Measurements from ENCODE around the gene TULP3. TPM values are rescaled to one million over a fixed set of nuclear protein-coding genes. Genes with fewer than 3 reads are reported as not detected.

The TULP3 gene
- total RNA-seq, 1 experiment from 2014 or later, result 54.6 TPM

GRCh38 chr12:2895511-2895910, 4.8 kb downstream of the TULP3 start:
- ChIA-PET POLR2A (ENCODE audit: unreplicated experiment) (no interaction called here), CTCF (no interaction called here)
- Histone ChIP-seq H3K9me3 (ENCODE audit: insufficient read depth, low read depth) (no peaks in the 10 kb centered on the region), H3K79me2 (ENCODE audit: low read depth) (peaks cover 60% of the 10 kb centered on the region), H4K20me1 (ENCODE audit: insufficient read depth) (peaks cover 2% of the 10 kb centered on the region), H3K36me3 (ENCODE audit: low read depth) (no peaks in the 10 kb centered on the region), H3K4me1 (replicated peaks; ENCODE audit: insufficient read depth) (peaks cover 42% of the 10 kb centered on the region), H3F3A (ENCODE audit: insufficient read depth, low read depth) (peaks cover 24% of the 10 kb centered on the region), H3K4me2 (peak overlapping the region; percentile 21), H3K4me3 (no peak overlapping the region), H3K9me2 (ENCODE audit: insufficient read depth) (no peaks in the 10 kb centered on the region), H3K27me3 (ENCODE audit: insufficient read depth, low read depth) (no peaks in the 10 kb centered on the region), H2AFZ (no peak overlapping the region), H3K27ac (peak overlapping the region; percentile 73)
- BruUV-seq (replicated peaks), result no TSS peak
- intact Hi-C loops (cut with micrococcal nuclease; ENCODE audit: unreplicated experiment), result no loop called here
- DNase-seq, result peak in 1 of 2 experiments; percentile 80
- TF ChIP-seq, protein P1, sequence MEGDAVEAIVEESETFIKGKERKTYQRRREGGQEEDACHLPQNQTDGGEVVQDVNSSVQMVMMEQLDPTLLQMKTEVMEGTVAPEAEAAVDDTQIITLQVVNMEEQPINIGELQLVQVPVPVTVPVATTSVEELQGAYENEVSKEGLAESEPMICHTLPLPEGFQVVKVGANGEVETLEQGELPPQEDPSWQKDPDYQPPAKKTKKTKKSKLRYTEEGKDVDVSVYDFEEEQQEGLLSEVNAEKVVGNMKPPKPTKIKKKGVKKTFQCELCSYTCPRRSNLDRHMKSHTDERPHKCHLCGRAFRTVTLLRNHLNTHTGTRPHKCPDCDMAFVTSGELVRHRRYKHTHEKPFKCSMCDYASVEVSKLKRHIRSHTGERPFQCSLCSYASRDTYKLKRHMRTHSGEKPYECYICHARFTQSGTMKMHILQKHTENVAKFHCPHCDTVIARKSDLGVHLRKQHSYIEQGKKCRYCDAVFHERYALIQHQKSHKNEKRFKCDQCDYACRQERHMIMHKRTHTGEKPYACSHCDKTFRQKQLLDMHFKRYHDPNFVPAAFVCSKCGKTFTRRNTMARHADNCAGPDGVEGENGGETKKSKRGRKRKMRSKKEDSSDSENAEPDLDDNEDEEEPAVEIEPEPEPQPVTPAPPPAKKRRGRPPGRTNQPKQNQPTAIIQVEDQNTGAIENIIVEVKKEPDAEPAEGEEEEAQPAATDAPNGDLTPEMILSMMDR (conservative IDR thresholded peaks at IDR 0.05), result no peak
- no peak for TF ChIP-seq EZH2 (IDR thresholded peaks at IDR 0.05; ENCODE audit: low read depth)

DNA sequence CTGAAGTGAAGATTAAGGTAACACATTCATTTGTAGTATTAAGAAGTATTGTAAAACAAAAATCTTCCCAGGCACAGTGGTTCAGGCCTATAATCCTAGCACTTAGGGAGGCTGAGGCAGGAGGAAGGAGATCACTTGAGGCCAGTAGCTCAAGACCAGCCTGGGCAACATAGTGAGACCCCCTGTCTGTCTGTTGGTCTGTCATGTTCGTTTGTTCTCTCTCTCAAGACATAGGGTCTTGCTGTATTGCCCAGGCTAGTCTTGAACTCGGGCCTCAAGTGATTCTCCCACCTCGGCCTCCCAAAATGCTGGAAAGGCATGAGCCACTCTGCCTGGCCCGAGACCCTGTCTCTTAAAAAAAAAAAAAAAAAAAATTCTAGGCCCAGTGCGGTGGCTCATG, 6.7 kb downstream of the TULP3 start:
- Histone ChIP-seq H3K4me1 (replicated peaks; ENCODE audit: insufficient read depth) (peaks cover 32% of the 10 kb centered on the region), H3K79me2 (ENCODE audit: low read depth) (peaks cover 67% of the 10 kb centered on the region), H3K9me2 (ENCODE audit: insufficient read depth) (no peaks in the 10 kb centered on the region), H3K9me3 (ENCODE audit: insufficient read depth, low read depth) (no peaks in the 10 kb centered on the region), H2AFZ (no peak overlapping the region), H3F3A (ENCODE audit: insufficient read depth, low read depth) (peaks cover 20% of the 10 kb centered on the region), H3K4me3 (no peak overlapping the region), H3K27ac (no peak overlapping the region), H3K4me2 (no peak overlapping the region), H4K20me1 (ENCODE audit: insufficient read depth) (peaks cover 13% of the 10 kb centered on the region), H3K27me3 (ENCODE audit: insufficient read depth, low read depth) (no peaks in the 10 kb centered on the region), H3K36me3 (ENCODE audit: low read depth) (no peaks in the 10 kb centered on the region)
- TF ChIP-seq EZH2 (IDR thresholded peaks at IDR 0.05; ENCODE audit: low read depth), result no peak
- TF ChIP-seq, protein P1 (conservative IDR thresholded peaks at IDR 0.05), result no peak
- ChIA-PET CTCF (no interaction called here), POLR2A (ENCODE audit: unreplicated experiment) (no interaction called here)
- DNase-seq, result no peak
- intact Hi-C loops (cut with micrococcal nuclease; ENCODE audit: unreplicated experiment), result no loop called here
- no TSS peak for BruUV-seq (replicated peaks)

DNA sequence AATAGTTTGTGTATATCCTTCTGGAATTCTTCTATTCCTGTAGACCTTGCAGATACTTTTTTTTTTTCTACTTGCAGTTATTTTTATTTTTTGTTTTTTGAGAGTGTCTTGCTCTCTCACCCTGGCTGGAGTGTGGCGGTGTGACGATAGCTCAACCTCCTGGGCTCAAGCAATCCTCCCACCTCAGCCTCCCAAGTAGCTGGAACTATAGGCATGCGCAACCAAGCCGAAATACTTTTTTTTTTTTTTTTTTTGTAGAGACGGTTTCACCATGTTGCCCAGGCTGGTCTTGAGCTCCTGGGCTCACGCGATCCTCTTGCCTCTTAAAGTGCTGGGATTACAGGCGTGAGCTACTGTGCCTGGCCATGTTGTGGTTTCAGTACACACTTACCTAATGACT, 10.0 kb downstream of the TULP3 start:
- Histone ChIP-seq H4K20me1 (ENCODE audit: insufficient read depth) (peaks cover 29% of the 10 kb centered on the region), H3K4me1 (replicated peaks; ENCODE audit: insufficient read depth) (peaks cover 7% of the 10 kb centered on the region), H3K27ac (no peak overlapping the region), H3F3A (ENCODE audit: insufficient read depth, low read depth) (peaks cover 6% of the 10 kb centered on the region; the same call in 1 of the 2 replicates), H3K36me3 (ENCODE audit: low read depth) (no peaks in the 10 kb centered on the region), H3K27me3 (ENCODE audit: insufficient read depth, low read depth) (no peaks in the 10 kb centered on the region), H3K4me2 (no peak overlapping the region), H3K9me3 (ENCODE audit: insufficient read depth, low read depth) (no peaks in the 10 kb centered on the region), H3K4me3 (no peak overlapping the region), H2AFZ (no peak overlapping the region), H3K79me2 (ENCODE audit: low read depth) (peaks cover 50% of the 10 kb centered on the region), H3K9me2 (ENCODE audit: insufficient read depth) (no peaks in the 10 kb centered on the region)
- intact Hi-C loops (cut with micrococcal nuclease; ENCODE audit: unreplicated experiment), result no loop called here
- TF ChIP-seq EZH2 (IDR thresholded peaks at IDR 0.05; ENCODE audit: low read depth), result no peak
- TF ChIP-seq, protein P1 (conservative IDR thresholded peaks at IDR 0.05), result no peak
- CTCF ChIA-PET, result no interaction called here
- POLR2A ChIA-PET (ENCODE audit: unreplicated experiment), result interaction anchor here (0.6 kb wide), 1 partner anchor 16 kb away, joined by 3 read pairs; no protein-coding TSS in a partner anchor
- no peak for DNase-seq
- no TSS peak for BruUV-seq (replicated peaks)

Measured in PC-9 (cell line).